HG03460 (cell line): ENCODE data around the gene TMEM72.

Experiments
- ATAC-seq: cut with Tn5 transposase; IDR thresholded peaks from one replicate; pipeline ENCODE4 v1.9.1; 2021; ENCODE audit not compliant: unreplicated experiment

TMEM72 gene

GRCh38 chr10:44951576-44952226 is 40.6 kb downstream of the TMEM72 start:
- no peak for ATAC-seq

- ATAC-seq: no peak
Measured at GRCh38 chr10:44952779-44953231, 41.7 kb downstream of the TMEM72 start.

- ATAC-seq: no peak
Measured at GRCh38 chr10:44954042-44954441, 42.9 kb downstream of the TMEM72 start.

GRCh38 chr10:44954962-44955361 is 43.8 kb downstream of the TMEM72 start:
- ATAC-seq: no peak

GRCh38 chr10:44955413-44956070 is 44.4 kb downstream of the TMEM72 start:
- no peak for ATAC-seq

- ATAC-seq: no peak
Measured at GRCh38 chr10:44956226-44956625, 45.1 kb downstream of the TMEM72 start.

GRCh38 chr10:44956717-44957706 is 45.9 kb downstream of the TMEM72 start:
- ATAC-seq: no peak

- no peak for ATAC-seq
Measured at GRCh38 chr10:44958196-44958897, 47.2 kb downstream of the TMEM72 start.

- ATAC-seq: no peak
Measured at GRCh38 chr10:44958898-44959246, 47.7 kb downstream of the TMEM72 start.

GRCh38 chr10:44959247-44960087 is 48.3 kb downstream of the TMEM72 start, which contains the start of gene RASSF4:
Gene RASSF4 (plus strand): TSS chr10:44959802. CDS start chr10:44970203, 10,401 bp downstream.
- ATAC-seq: peak; percentile 95

- no peak for ATAC-seq
Measured at GRCh38 chr10:44960088-44960460, 48.9 kb downstream of the TMEM72 start.

GRCh38 chr10:44960482-44961229 is 49.5 kb downstream of the TMEM72 start:
- no peak for ATAC-seq

- no peak for ATAC-seq
Measured at GRCh38 chr10:44961230-44961571, 50.1 kb downstream of the TMEM72 start.

- ATAC-seq: no peak
Measured at GRCh38 chr10:44961931-44962750, 51.0 kb downstream of the TMEM72 start.

- ATAC-seq: no peak
Measured at GRCh38 chr10:44962870-44963738, 52.0 kb downstream of the TMEM72 start.

GRCh38 chr10:44963772-44964633 is 52.9 kb downstream of the TMEM72 start:
- ATAC-seq: no peak

- ATAC-seq: no peak
Measured at GRCh38 chr10:44965104-44965503, 54.0 kb downstream of the TMEM72 start.
